ENCODE results near the gene PLXNA4. TPM values are rescaled to one million over a fixed set of nuclear protein-coding genes. Genes with fewer than 3 reads are reported as not detected.

The PLXNA4 gene
- total and polyA plus RNA-seq, 2 donors from 2014 or later = 0.17 to 3.5 TPM

- H3K27me3 ChIP-seq (ENCODE audit: control insufficient read depth, insufficient read depth, low read length) = no peaks in the 10 kb centered on the region
- no peak for TF ChIP-seq CTCF (IDR thresholded peaks at IDR 0.05; ENCODE audit: borderline replicate concordance, extremely low read depth, insufficient read depth)
- H3K9ac ChIP-seq (ENCODE audit: low read length in 3 of 3) = no peak overlapping the region
- H3K27ac ChIP-seq (ENCODE audit: low read depth in 2 of 2, low read length in 2 of 2) = no peak overlapping the region
- FAIRE-seq (no peak), DNase-seq (peak in 4 of 5 donors; percentile 68 to 90 (median 80))
- H3K9me3 ChIP-seq (ENCODE audit: control insufficient read depth in 2 of 3, insufficient read depth in 1 of 3, low read length in 3 of 3) = no peaks in the 10 kb centered on the region
- intact Hi-C loops (cut with DNase I) = no loop called here
- no peak overlapping the region for H3K4me3 ChIP-seq (ENCODE audit: low read length in 3 of 3)
- no peaks in the 10 kb centered on the region for H3K4me1 ChIP-seq (ENCODE audit: control insufficient read depth in 2 of 3, insufficient read depth in 2 of 3, low read depth in 1 of 3, low read length in 3 of 3)
- no peaks in the 10 kb centered on the region for H3K36me3 ChIP-seq (ENCODE audit: control insufficient read depth in 2 of 3, insufficient read depth in 3 of 3, low read length in 3 of 3)
These were observed 462.5 kb downstream of the PLXNA4 start for GRCh38 chr7:132113536-132114371.

GRCh38 chr7:132112657-132113056 lies 463.6 kb downstream of the PLXNA4 start:
- no peak overlapping the region for H3K27ac ChIP-seq (ENCODE audit: low read depth in 2 of 2, low read length in 2 of 2)
- DNase-seq (peak in 2 of 5 donors; percentile 32 to 67), FAIRE-seq (no peak)
- H3K4me1 ChIP-seq (ENCODE audit: control insufficient read depth in 2 of 3, insufficient read depth in 2 of 3, low read depth in 1 of 3, low read length in 3 of 3) = no peaks in the 10 kb centered on the region
- no peaks in the 10 kb centered on the region for H3K9me3 ChIP-seq (ENCODE audit: control insufficient read depth in 2 of 3, insufficient read depth in 1 of 3, low read length in 3 of 3)
- H3K27me3 ChIP-seq (ENCODE audit: control insufficient read depth, insufficient read depth, low read length) = no peaks in the 10 kb centered on the region
- TF ChIP-seq CTCF (IDR thresholded peaks at IDR 0.05; ENCODE audit: borderline replicate concordance, extremely low read depth, insufficient read depth) = no peak
- intact Hi-C loops (cut with DNase I) = no loop called here
- H3K36me3 ChIP-seq (ENCODE audit: control insufficient read depth in 2 of 3, insufficient read depth in 3 of 3, low read length in 3 of 3) = no peaks in the 10 kb centered on the region
- H3K9ac ChIP-seq (ENCODE audit: low read length in 3 of 3) = no peak overlapping the region
- no peak overlapping the region for H3K4me3 ChIP-seq (ENCODE audit: low read length in 3 of 3)

GRCh38 chr7:132112106-132112505 lies 464.2 kb downstream of the PLXNA4 start:
- no peaks in the 10 kb centered on the region for H3K27me3 ChIP-seq (ENCODE audit: control insufficient read depth, insufficient read depth, low read length)
- H3K4me1 ChIP-seq (ENCODE audit: control insufficient read depth in 2 of 3, insufficient read depth in 2 of 3, low read depth in 1 of 3, low read length in 3 of 3) = no peaks in the 10 kb centered on the region
- H3K9ac ChIP-seq (ENCODE audit: low read length in 3 of 3) = no peak overlapping the region
- no peaks in the 10 kb centered on the region for H3K9me3 ChIP-seq (ENCODE audit: control insufficient read depth in 2 of 3, insufficient read depth in 1 of 3, low read length in 3 of 3)
- FAIRE-seq (no peak), DNase-seq (peak in 1 of 5 donors; percentile 6)
- intact Hi-C loops (cut with DNase I) = no loop called here
- H3K4me3 ChIP-seq (ENCODE audit: low read length in 3 of 3) = no peak overlapping the region
- H3K27ac ChIP-seq (ENCODE audit: low read depth in 2 of 2, low read length in 2 of 2) = no peak overlapping the region
- no peak for TF ChIP-seq CTCF (IDR thresholded peaks at IDR 0.05; ENCODE audit: borderline replicate concordance, extremely low read depth, insufficient read depth)
- H3K36me3 ChIP-seq (ENCODE audit: control insufficient read depth in 2 of 3, insufficient read depth in 3 of 3, low read length in 3 of 3) = no peaks in the 10 kb centered on the region
